Stimulated activated CD4-positive, alpha-beta T cell treated with anti-CD3 and anti-CD28 coated beads, Interleukin-15, amount 100 ng/mL, for 24 hours (primary cell): ENCODE results near the gene FGD3.
A peak's percentile ranks its signal among the peaks of the same experiment; 100 is the strongest.

Experiments
- DNase-seq: peaks from one replicate; pipeline ENCODE4 v3.0.0-alpha.2; 2020

The FGD3 gene

DNA sequence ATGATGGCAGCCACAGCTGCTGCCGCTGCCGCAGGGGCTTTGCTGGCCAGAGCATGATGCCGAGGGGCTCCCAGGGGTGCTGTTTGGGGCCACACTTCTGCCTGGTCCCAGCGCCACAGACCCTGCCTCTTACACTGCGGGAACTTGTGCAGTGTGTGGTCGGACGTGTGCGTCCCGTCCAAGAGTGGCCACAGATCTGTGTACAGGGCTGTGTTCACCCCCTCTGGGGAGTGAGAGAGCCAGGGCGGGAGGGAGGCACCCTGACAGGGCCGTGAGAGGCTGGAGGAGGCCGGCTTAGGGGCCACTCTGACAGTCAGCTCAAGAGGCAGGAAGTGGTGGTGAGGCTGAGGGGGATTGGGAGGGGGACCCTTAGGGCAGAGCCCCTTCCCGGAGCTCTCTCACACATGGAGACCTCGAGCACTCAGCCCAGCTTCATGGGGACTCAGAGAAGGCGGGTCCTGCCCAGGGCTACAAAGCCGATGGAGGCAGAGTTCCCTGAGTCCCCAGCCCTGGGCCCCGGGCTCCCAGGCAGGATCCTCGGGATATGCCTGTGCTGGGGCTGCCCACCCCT lies 135.6 kb downstream of the FGD3 start:
- no peak for DNase-seq

DNA sequence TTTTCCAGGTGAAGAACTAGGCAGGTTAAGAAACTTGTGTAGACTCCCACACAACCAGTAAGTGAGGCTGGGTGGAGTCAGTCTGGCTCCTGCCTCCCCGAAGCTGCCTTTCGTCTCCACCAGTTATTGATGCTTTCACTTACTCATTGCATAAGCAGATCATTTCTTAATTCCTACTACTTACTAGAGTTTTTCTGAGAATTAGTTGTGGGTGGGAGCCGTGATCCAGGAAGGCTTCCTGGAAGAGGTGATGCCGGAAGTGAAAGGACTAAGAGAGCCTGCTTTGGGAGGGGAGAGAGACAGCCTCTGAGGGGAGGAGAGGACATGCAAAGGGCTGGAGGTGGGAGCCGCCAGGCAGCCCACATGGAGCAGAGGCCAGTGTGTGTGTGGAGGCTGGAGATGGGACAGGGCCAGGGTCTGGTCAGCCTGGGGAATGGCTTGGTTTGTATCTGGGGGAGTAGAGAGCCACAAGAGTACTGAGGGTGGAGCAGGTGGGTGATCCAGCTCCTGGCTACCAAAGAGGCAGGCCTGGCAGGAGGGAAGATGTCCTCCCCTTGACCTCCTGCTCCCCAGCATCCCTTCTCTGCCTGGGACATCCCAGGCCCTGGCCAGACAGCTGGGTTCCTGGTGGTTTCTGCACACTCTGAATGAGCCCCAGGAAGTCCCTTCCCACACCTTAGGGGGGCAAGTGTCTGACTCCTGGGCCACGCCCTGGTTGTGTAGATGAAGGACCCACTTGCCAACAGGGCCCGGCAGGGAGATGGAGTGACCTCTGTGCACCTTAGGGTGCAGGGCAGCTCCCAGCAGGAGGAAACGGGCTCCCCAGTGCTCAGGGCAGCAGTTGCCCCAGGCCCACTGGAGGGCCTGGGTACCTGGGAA lies 136.5 kb downstream of the FGD3 start:
- peak; percentile 63 for DNase-seq

- DNase-seq = no peak
Measured at GRCh38 chr9:93084471-93084881, 137.2 kb downstream of the FGD3 start.

DNA sequence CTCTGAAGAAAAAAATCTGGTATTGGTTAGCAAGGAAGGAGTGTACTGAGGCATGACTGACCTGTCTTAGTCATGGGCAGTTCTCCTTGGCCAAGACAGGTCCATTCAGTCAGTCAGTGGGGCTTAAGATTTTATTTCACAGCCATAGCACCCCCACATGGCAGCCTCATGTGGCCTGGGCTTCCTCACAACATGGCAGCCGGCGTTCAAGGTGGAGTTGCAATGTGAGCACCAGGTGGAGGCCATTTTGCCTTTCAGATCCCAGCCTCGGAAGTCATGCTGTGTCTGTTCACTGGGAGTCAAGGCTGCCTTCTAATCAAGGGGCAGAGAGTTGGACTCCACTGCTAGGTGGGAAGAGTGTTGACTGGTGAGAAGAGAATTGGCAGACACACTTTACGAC lies 138.4 kb downstream of the FGD3 start:
- DNase-seq = no peak
